Measurements from ENCODE around the gene CCR5AS.
"Not testable (repeated sequence)": the region's sequence is repeated elsewhere in the genome, so short reads cannot be mapped to it uniquely, and the experiment has no call there.

The CCR5AS gene

GRCh38 chr3:46353090-46353489 is 53.8 kb downstream of the CCR5AS start:
- no peak for FAIRE-seq

GRCh38 chr3:46351646-46352045 is 55.2 kb downstream of the CCR5AS start:
- FAIRE-seq: no peak

DNA sequence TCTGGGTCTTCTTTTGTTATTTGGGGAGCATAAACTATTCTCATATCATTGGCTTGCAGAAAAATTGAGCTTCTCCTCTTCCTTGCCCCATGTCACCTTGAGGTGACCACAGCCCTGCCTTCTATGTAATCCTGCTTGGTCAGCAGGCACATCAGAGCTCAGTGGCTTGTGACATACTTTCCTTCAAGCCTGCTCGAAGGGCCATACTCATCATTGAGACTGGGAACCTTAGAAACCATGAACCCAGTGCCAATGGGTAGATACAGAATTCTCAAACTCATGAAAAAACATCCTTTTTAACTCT is 56.7 kb downstream of the CCR5AS start:
- no peak for FAIRE-seq

DNA sequence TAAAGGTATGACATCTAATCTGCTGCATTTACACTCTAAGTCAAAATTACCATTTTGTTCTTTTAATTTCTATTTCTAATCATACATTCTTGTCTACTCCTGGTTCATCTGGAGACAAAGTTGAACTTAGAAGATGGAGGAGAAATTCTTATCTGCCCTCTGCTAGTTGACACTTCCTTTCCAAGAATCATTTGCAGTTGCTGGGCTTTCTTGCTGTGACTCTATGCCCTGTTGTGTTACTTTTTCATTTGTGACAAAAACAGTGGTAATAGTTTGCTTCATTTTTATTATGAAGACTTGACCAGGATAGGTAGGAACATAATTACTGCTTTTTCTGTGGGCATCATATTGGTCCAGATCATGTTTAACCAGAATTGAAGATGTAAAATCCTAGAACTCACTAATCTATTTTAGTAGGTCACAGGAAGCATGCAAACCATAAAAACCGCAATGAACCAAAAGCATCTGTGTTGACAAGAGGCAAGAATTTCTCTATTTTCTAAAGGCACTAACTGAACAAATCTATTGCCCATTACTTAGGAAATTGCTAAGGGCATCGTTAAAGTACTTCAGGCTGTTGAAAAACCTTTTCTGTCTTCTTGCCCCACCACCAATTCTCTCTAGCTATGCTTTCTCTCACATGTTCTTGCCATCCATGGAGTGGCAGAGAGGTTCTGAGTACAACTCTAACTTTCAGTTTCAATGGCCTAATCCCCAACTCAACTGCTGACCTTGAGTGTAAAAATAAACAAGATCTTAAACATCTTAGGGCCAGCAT is 57.2 kb downstream of the CCR5AS start:
- no peak for FAIRE-seq

DNA sequence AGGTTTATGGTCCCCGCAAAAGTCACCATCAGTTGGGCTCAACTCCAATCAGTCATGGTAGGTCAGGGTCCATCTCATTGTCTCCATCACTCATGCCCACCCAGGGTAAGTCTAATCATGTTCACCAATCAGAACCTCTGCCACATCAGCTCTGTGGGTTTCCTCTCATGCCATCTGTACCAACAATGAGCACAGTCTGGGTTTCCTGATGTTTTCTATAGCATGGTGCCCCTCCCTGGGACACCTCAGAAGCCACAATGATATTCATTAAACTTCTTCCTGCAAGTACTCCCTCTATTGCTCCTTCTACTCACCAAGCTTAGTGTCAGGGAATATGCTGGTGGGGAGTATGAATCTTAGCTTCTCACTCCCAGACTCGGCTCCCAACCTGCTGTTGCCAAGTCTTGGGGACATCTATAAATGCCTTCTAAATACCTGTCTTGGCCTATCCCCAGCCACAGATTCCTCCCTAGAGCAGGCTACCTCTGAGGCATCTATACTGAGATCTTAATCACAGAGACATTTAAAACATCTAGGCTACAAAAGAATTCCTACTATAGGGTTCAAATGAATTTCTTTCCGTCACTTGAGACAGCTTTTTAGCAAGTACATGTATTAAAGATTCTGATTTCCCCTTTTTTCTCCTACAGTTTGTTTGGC is 57.9 kb downstream of the CCR5AS start:
- FAIRE-seq: no peak

DNA sequence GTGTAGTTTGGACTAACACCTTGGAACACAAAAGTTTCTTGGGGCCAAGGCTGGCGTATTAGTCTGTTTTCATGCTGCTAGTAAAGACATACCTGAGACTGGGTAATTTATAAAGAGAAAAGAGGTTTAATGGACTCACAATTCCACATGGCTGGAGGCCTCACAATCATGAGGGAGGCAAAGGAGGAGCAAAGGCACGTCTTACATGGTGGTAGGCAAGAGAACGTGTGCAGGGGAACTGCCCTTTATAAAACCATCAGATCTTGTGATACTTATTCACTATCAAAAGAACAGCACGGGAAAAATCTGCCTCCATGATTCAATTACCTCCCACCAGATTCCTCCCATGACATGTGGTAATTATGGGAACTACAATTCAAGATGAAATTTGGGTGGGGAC is 62.4 kb downstream of the CCR5AS start:
- no peak for FAIRE-seq

- no peak for FAIRE-seq
These were observed 68.0 kb downstream of the CCR5AS start for GRCh38 chr3:46338840-46339239.

DNA sequence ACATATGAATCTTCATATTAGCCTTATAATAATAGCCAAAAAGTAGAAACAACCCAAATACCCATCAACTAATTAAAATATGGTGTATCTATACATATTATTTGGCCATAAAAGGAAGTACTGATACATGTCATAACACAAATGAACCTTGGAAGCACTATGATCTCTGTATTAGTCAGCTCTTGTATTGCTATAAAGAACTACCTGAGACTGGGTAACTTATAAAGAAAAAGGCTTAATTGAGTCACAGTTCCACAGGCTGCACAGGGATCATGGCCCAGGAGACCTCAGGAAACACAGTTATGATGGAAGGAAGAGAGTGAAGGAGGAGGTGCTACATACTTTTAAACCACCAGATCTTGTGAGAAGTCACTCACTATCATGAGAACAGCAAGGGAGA is 69.0 kb downstream of the CCR5AS start:
- no peak for FAIRE-seq

DNA sequence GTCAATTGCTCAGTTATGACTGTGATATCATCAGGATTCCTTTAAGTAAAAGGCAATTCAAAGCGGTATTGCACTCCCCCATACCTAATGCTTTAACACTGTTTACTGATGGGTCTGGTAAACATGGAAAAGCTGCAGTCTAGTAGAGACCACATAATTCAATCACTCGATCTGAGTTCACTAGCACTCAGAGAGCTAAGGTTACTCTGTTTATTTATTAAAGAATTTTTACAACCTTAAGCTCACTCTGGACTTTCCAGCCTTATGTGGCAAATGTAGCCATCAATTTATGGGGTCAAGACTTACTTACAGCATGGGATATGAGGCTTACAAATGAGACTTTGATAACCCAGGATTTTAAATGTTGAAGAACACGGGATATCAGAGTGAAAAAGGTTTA is 71.3 kb downstream of the CCR5AS start:
- FAIRE-seq: no peak

DNA sequence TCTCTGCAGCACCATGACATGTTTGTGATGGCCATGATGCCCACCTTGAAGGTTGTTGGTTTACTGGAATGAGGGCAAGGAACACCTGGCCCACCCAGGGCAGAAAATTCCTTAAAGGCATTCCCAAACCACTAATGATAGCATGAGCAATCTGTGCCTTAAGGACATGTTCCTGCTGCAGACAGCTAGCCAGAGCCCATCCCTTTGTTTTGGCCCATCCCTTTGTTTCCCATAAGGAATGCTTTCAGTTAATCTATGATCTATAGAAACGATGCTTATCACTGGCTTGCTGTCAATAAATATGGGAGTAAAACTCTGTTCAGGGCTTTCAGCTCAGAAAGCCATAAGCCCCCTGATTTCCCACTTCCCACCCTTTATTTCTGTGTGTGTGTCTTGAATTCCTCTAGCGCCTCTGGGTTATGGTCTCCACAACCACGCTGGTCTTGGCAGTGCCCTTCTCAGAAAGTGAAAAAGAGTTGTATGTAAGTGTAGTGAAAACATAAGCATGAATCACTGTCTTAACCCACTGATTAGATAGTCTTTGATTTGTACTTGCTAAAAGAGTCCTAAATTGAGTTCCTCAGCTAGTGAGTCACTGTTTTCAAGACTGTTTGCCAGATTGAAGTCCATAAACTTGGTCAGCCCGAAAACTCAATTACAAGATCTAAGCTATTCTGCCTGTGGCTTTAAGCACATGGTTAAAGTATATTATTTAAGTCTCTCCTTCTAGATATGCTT is 72.0 kb downstream of the CCR5AS start:
- no peak for FAIRE-seq

DNA sequence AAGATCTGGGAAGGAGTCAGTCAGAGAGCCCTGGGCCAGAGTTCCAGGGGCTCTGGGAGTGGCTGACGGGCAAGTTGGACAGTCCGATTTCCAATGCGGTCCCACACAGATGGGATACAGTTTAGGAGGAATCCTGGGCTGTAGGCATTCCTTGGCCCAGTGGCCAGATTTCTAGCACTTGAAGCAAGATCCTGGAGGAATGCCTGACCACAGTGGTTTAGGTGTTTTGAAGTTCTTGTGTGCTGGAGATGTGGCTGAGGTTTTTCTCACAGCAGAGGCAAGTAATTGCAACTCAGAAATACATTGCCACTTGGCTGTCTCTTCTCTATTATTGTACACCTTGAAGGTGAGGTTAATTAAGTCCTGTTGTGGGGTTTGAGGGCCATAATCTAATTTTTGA is 76.2 kb downstream of the CCR5AS start:
- FAIRE-seq: not testable (repeated sequence)

GRCh38 chr3:46325645-46326300 is 81.1 kb downstream of the CCR5AS start:
- FAIRE-seq: no peak

DNA sequence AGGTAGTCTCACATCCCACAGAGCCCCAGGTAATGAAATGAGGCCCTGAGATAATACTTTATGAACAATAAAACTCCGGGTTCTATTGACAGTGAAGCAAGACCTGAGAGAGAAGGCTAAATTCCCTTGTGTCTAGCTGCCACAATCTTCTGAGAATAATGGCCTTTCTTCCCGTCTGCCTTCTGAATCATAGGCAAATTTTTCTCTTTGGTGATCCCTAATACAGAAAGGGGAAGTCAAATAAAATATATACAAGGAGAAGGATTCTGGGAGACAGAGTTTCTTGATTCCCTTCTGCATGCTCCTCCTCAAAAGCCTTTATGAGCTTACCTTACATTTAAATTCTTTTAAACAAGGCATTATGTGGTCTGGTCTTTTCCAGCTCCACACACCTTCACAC is 82.8 kb downstream of the CCR5AS start:
- FAIRE-seq: no peak

GRCh38 chr3:46321461-46322104 is 85.3 kb downstream of the CCR5AS start:
- no peak for FAIRE-seq

- no peak for FAIRE-seq
These were observed 88.5 kb downstream of the CCR5AS start for GRCh38 chr3:46318207-46318927.

DNA sequence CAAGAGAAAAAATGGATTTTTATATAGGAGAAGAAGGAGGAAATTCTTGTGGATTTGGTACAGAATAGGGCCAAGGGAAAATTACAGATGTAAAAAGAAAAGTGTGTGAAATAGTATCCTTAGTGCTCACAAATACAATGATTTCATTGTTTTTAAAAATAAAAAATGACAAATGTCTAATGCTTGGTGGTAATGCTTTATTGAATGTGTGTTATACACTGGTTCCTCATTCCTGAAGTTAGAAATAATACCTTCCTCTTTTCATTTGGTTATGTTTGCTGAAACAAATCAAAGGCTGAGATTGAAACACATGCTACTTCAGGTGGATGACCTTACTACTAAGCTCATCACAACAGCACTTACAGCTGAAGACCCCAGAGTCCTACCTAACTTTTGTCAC is 90.7 kb downstream of the CCR5AS start:
- FAIRE-seq: no peak

DNA sequence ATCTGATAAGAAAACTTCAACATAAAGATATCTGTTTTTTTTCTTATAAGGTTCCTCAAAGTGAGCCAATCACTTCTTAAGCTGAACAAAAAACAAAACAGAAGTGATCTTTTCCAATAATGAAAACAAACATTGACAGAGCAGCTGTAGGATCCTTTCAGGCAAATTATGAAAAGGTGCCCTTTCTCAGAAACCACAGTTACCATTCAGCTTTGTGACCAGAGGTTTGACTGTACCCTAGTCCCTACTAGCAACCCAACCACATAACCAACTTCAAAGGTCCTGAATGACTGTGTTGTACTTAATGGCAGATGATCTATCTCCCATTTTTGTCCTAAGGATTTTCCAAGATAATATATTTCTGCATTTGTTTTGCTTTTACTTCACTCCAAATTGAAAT is 92.3 kb downstream of the CCR5AS start:
- FAIRE-seq: no peak

All from A204.1 (cell line).